Choroid plexus epithelial cell (primary cell): Measurements from ENCODE around the gene ZER1.
A peak's percentile ranks its signal among the peaks of the same experiment; 100 is the strongest.
"Not testable (repeated sequence)": the region's sequence is repeated elsewhere in the genome, so short reads cannot be mapped to it uniquely, and the experiment has no call there.

Experiments
- DNase-seq: peaks from one replicate; pipeline ENCODE4 v3.0.0-alpha.2; 2010; ENCODE audit warnings: low read depth
- H3K4me3 ChIP-seq: 2 replicates; pipeline ENCODE4 v1.5.1; 2011; ENCODE audit warnings: low read depth, mild to moderate bottlenecking, control low read depth, low read length, moderate library complexity
- TF ChIP-seq, protein P1 (sequence below): conservative IDR thresholded peaks from 2 replicates; pipeline ENCODE4 v1.5.1; 2011; ENCODE audit warnings: low read depth, mild to moderate bottlenecking, control low read depth, inconsistent platforms, low read length, moderate library complexity

Gene ZER1

DNA sequence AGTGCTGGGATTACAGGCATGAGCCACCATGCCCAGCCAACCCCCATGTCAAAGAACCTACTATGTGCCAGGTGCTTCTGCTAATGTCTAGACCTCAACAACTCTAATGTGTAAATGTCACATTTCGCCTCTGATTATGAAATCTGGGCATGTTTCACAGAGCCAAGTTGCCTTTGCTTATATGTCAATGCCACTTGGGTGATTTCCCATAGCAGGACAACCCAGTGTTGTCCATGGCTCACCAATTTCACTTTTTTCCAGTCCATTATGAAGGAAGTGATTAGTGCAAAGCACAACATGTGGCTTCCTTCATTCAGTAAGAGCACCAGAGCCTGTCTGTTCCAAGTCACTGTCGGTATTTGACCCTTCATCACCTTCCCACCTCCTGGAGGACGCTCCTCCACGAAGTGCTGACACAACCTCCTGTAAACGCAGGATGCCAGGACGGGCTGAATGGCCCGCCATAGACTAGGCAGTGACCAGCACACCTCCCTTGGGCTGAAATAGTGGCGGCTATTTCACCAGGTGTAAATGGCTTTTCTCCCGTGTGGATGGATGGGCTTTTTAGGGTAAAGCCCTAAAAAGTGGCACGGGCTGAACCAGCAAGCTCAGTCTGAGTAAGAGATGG, 70.4 kb downstream of the ZER1 start:
- no peak for DNase-seq
- TF ChIP-seq, protein P1, sequence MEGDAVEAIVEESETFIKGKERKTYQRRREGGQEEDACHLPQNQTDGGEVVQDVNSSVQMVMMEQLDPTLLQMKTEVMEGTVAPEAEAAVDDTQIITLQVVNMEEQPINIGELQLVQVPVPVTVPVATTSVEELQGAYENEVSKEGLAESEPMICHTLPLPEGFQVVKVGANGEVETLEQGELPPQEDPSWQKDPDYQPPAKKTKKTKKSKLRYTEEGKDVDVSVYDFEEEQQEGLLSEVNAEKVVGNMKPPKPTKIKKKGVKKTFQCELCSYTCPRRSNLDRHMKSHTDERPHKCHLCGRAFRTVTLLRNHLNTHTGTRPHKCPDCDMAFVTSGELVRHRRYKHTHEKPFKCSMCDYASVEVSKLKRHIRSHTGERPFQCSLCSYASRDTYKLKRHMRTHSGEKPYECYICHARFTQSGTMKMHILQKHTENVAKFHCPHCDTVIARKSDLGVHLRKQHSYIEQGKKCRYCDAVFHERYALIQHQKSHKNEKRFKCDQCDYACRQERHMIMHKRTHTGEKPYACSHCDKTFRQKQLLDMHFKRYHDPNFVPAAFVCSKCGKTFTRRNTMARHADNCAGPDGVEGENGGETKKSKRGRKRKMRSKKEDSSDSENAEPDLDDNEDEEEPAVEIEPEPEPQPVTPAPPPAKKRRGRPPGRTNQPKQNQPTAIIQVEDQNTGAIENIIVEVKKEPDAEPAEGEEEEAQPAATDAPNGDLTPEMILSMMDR: no peak

DNA sequence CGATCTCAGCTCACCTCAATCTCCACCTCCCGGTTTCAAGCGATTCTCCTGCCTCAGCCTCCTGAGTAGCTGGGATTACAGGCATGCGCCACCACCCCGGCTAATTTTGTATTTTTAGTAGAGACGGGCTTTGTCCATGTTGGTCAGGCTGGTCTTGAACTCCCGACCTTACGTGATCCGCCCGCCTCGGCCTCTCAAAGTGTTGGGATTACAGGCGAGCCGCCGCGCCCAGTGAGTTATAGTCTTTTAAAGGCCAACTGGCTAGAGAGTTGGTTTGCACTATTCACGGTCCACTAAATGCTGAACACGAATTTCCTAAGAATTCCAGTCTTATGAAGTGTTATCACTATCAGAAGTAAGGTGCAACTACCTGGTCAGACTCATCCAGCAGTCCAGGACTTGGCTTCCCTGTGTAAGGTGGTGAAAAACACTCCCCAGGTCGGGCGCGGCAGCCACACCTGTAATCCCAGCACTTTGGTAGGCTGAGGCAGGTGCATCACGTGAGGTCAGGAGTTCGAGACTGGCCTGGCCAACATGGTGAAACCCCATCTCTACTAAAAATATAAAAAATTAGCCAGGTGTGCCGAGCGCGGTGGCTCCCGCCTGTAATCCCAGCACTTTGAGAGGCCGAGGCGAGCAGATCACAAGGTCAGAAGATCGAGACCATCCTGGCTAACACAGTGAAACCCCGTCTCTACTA, 72.5 kb downstream of the ZER1 start:
- H3K4me3 ChIP-seq, DNase-seq: not testable (repeated sequence)

More for the DNA sequence above, 70.4 kb downstream of the ZER1 start:
- no peak overlapping the region for H3K4me3 ChIP-seq

DNA sequence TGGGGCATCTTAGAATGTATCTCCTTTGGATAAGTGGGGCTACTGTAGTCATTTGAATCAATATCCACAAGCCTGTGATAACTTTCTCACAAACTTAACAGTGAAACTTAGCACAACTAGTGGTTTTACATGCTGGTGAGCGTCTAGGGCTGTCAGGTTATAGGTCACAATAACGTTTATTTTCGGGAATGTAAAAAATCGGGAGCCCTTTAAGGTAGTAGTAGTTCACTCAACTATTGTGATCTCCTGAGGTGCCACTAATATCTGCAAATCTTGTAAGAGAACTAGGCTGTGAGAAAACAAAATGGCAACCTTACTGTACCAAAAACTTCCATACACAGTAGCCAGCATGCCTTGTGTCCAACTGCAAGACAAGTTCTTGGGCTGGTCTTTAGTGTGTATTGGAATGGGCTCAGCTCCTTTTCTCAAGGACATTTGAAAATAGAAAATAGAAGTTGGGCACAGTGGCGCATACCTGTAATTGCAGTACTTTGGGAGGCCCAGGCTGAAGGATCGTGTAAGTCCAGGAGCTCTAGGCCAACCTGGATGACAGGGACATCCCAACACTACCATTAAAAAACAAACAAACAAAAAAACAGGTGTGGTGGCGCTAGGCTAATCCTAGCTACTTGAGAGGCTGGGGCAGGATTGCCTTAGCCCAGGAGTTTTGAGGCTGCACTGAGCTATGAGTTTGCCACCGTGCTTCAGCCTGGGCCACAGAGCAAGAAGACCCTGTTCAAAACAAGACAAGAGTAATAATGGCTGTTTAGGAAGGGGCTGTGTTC, 74.6 kb downstream of the ZER1 start:
- DNase-seq: no peak
- no peak overlapping the region for H3K4me3 ChIP-seq
- TF ChIP-seq, protein P1: no peak

DNA sequence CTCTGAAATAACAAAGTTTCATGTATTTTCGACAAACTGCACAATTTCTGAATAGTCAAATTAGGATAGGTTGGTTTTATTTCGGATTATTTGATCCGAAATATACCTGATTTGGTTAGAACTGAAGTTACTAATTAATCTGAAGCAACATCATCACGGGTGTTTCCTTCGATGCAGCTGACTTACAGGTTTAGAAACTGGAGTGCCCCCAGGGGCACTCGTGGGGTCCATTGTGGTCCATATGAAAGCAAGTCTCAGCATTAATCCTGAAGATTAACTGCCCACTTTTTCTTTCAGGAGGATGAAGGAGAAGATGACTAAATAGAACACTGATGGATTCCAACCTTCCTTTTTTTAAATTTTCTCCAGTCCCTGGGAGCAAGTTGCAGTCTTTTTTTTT, 77.4 kb downstream of the ZER1 start:
- H3K4me3 ChIP-seq: no peak overlapping the region
- no peak for DNase-seq
- TF ChIP-seq, protein P1: no peak

DNA sequence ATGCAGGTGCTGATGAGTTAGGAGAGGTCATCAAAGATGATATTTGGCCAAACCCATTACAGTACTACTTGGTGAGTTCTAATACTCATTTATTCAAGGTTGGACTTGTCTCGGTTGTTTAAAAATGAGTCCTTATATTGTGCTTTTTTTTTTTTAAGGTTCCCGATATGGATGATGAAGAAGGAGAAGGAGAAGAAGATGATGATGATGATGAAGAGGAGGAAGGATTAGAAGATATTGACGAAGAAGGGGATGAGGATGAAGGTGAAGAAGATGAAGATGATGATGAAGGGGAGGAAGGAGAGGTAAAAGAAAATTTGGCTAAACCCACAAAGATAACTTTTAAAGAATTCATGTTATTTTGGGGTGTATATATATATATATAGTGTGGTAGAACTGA, 78.0 kb downstream of the ZER1 start:
- H3K4me3 ChIP-seq, DNase-seq: not testable (repeated sequence)

DNA sequence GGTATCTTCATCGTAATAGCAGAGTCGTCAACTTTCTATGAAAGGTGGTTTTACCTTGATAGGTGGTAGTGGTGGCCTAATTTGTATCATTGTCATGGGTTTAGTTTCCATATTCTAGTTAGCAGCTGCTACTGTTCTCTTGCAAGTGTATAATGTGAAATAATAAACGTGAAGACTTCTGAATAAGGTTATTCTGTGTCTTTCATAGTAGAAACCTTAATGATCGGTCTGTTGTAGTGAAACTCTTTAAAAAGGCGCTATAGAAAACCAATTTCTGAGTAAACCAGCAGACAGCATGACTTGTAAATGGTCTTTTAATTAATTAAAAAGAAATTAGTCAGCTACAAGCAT, 81.1 kb downstream of the ZER1 start:
- no peak for DNase-seq
- TF ChIP-seq, protein P1: no peak
- H3K4me3 ChIP-seq: peak overlapping the region; percentile 80

DNA sequence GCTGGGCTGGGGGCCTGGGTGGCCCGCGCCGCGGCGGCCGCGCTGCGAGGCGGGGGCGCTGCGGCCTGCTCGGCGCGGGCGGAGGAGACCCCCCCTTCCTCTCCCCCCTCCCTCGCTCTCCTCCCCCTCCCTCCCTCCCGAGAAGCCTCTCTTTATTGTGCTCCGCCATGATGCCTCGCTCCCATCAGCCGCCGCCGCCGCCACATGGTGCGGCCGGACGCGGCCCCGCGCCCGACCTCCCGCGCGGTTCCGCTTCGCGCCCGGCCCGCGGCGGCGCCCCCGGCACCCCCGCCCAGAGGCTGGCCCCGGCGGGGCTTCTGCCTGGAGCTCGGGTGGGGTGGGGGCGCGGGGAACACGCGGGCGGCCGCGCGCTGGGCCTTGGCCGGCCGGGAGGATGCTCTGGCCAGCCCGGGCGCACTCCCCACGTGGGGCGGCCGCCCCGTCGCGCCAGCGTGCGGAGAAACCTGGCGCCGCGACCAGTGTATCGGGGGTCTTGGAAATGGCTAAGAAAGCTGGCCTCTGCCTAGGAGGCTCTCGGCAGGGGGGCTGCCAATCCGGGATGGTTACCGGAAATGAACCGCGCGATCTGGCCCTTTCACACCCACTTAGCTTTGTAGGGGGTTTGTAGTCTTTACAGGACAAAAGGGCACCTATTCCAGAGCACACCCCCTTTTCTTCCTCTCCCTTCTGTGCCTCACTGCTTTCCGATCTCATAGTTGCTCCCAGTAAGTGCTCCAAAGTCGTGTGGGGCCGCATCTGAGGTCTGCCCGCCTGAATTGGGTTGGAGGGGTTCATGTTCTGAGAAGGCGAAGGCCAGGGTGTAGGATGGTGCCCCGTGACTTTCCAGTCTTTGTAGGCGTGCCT, 81.7 kb downstream of the ZER1 start:
- TF ChIP-seq, protein P1: no peak
- H3K4me3 ChIP-seq: peak overlapping the region; percentile 80
- no peak for DNase-seq
